ENCODE results near the gene NFAT5.

DNA sequence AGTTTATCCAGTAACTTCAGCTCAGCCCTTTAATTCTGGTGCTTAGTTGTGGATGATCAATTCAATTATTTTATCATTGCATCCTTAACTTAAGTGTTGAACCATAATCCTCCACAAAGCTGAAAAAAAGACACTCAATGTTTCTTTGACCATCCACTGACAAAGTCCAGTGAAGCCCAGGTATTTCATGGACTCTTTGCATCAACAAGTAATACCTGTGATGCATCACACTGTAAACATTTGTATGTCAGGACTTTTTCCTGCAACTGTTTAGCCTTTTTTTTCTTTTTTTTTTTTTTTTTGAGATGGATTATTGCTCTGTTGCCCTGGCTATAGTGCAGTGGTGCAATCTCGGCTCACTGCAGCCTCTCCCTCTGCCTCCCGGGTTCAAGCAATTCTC, 6.6 kb upstream of the NFAT5 start:
- no peak for TF ChIP-seq POLR2A (IDR thresholded peaks at IDR 0.05)
- TF ChIP-seq, protein P1, sequence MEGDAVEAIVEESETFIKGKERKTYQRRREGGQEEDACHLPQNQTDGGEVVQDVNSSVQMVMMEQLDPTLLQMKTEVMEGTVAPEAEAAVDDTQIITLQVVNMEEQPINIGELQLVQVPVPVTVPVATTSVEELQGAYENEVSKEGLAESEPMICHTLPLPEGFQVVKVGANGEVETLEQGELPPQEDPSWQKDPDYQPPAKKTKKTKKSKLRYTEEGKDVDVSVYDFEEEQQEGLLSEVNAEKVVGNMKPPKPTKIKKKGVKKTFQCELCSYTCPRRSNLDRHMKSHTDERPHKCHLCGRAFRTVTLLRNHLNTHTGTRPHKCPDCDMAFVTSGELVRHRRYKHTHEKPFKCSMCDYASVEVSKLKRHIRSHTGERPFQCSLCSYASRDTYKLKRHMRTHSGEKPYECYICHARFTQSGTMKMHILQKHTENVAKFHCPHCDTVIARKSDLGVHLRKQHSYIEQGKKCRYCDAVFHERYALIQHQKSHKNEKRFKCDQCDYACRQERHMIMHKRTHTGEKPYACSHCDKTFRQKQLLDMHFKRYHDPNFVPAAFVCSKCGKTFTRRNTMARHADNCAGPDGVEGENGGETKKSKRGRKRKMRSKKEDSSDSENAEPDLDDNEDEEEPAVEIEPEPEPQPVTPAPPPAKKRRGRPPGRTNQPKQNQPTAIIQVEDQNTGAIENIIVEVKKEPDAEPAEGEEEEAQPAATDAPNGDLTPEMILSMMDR (IDR thresholded peaks at IDR 0.05) = no peak
- TF ChIP-seq EP300 (IDR thresholded peaks at IDR 0.05) = no peak

Measured in suprapubic skin (tissue), 3 donors.